Inflammatory macrophage treated with lipopolysaccharide for 1 hour (primary cell): Measurements from ENCODE around the gene TOMT.
A peak's percentile ranks its signal among the peaks of the same experiment; 100 is the strongest.
"Not testable (repeated sequence)": the region's sequence is repeated elsewhere in the genome, so short reads cannot be mapped to it uniquely, and the experiment has no call there.

Source experiments
- DNase-seq, 2 donors: peaks; one replicate each; pipeline ENCODE4 v3.0.0-alpha.2; 2020 to 2022

The TOMT gene

GRCh38 chr11:72129381-72129780, 23.7 kb downstream of the TOMT start:
- DNase-seq, result no peak

- peak; percentile 66 to 76 for DNase-seq
Observed at GRCh38 chr11:72132646-72133045, 26.9 kb downstream of the TOMT start.

GRCh38 chr11:72135473-72135872, 29.7 kb downstream of the TOMT start, which contains the start of gene FOLR3:
Gene FOLR3 (plus strand): TSS chr11:72135725. CDS start chr11:72135953, 228 bp downstream.
- peak; percentile 35 to 47 for DNase-seq

GRCh38 chr11:72135891-72136683, 30.4 kb downstream of the TOMT start:
- no peak for DNase-seq

GRCh38 chr11:72136684-72137262, 31.0 kb downstream of the TOMT start:
- DNase-seq, result no peak

- DNase-seq, result no peak
Observed at GRCh38 chr11:72138821-72139390, 33.2 kb downstream of the TOMT start.

GRCh38 chr11:72139500-72139899, 33.8 kb downstream of the TOMT start:
- DNase-seq, result no peak

- DNase-seq, result no peak
Observed at GRCh38 chr11:72140661-72141060, 34.9 kb downstream of the TOMT start.

- DNase-seq, result no peak
Observed at GRCh38 chr11:72141066-72141465, 35.3 kb downstream of the TOMT start.

- not testable (repeated sequence) for DNase-seq
Observed at GRCh38 chr11:72142086-72142485, 36.4 kb downstream of the TOMT start.

GRCh38 chr11:72142543-72142942, 36.8 kb downstream of the TOMT start:
- DNase-seq, result not testable (repeated sequence)

GRCh38 chr11:72144807-72145565, 39.3 kb downstream of the TOMT start:
- DNase-seq, result no peak

- no peak for DNase-seq
Observed at GRCh38 chr11:72146625-72147024, 40.9 kb downstream of the TOMT start.

GRCh38 chr11:72150882-72151281, 45.2 kb downstream of the TOMT start:
- no peak for DNase-seq

- not testable (repeated sequence) for DNase-seq
Observed at GRCh38 chr11:72153874-72154273, 48.1 kb downstream of the TOMT start.

- DNase-seq, result no peak
Observed at GRCh38 chr11:72154816-72155215, 49.1 kb downstream of the TOMT start.

GRCh38 chr11:72155751-72156150, 50.0 kb downstream of the TOMT start:
- no peak for DNase-seq

- no peak for DNase-seq
Observed at GRCh38 chr11:72157131-72157530, 51.4 kb downstream of the TOMT start.
